ENCODE data around the gene CRAMP1. TPM values are rescaled to one million over a fixed set of nuclear protein-coding genes. Genes with fewer than 3 reads are reported as not detected.

The CRAMP1 gene
- total and polyA plus RNA-seq, 2 of the 8 experiments (the other 6 are each of a cell fraction or from before 2014, with no cell fraction given), result 19.2 to 23.2 TPM

- H3K23ac ChIP-seq (ENCODE audit: insufficient read length), result no peak overlapping the region
- H3K27me3 ChIP-seq (replicated peaks in 1 of 4; ENCODE audit: control insufficient read depth in 3 of 4, extremely low read depth in 1 of 4, insufficient read depth in 3 of 4, low read length in 3 of 4), result no peaks in the 10 kb centered on the region
- ChIA-PET POLR2A (ENCODE audit: partially characterized antibody) (no interaction called here), CTCF (ENCODE audit: partially characterized antibody) (no interaction called here)
- H3K79me1 ChIP-seq (ENCODE audit: low read depth, low read length), result no peaks in the 10 kb centered on the region; the same call in 1 of the 2 replicates
- H2AFZ ChIP-seq (ENCODE audit: low read length), result no peak overlapping the region
- no peak overlapping the region for H3K56ac ChIP-seq (replicated peaks; ENCODE audit: insufficient read length, low read depth, low read length)
- H3K36me3 ChIP-seq (ENCODE audit: control insufficient read depth in 2 of 4, insufficient read depth in 4 of 4, low read length in 3 of 4), result peaks cover 2 to 9% (median 7%) of the 10 kb centered on the region in 4 experiments; a peak in 5 of 8 replicates
- H3K9ac ChIP-seq (replicated peaks in 1 of 4; ENCODE audit: extremely low read depth in 1 of 4, low read depth in 3 of 4, low read length in 3 of 4), result no peak overlapping the region
- no peak overlapping the region for H3K14ac ChIP-seq (ENCODE audit: insufficient read length)
- H4K5ac ChIP-seq (ENCODE audit: insufficient read length, low read depth, low read length), result no peak overlapping the region
- no peak overlapping the region for H2BK12ac ChIP-seq (ENCODE audit: low read depth, low read length)
- DNase-seq (ENCODE audit: low read depth in 1 of 2, low spot score in 2 of 2) (no peak), FAIRE-seq (no peak)
- no peak overlapping the region for H3K4ac ChIP-seq (replicated peaks; ENCODE audit: insufficient read length, low read depth, low read length)
- no peak overlapping the region for H2AK5ac ChIP-seq (ENCODE audit: low read depth, low read length)
- no peak overlapping the region for H3K4me2 ChIP-seq (ENCODE audit: insufficient read depth in 1 of 2, low read depth in 2 of 2, low read length in 2 of 2)
- TF ChIP-seq MAFK (IDR thresholded peaks at IDR 0.05; ENCODE audit: low read depth, low read length) (no peak), JUN (IDR thresholded peaks at IDR 0.05; ENCODE audit: low read depth, low read length) (no peak), SIX5 (IDR thresholded peaks at IDR 0.05; ENCODE audit: low read depth, low read length) (no peak), HDAC6 (IDR thresholded peaks at IDR 0.05; ENCODE audit: low read depth, low read length) (no peak), MAX (IDR thresholded peaks at IDR 0.05) (no peak), NANOG (IDR thresholded peaks at IDR 0.05; ENCODE audit: insufficient read depth, low read depth, low read length, poor library complexity, severe bottlenecking) (no peak), ATF2 (IDR thresholded peaks at IDR 0.05; ENCODE audit: low read length) (no peak), RAD21 (IDR thresholded peaks at IDR 0.05 in 1 of 2, conservative IDR thresholded peaks at IDR 0.05 in 1 of 2; ENCODE audit: low read depth in 2 of 2, low read length in 2 of 2) (no peak), SP1 (IDR thresholded peaks at IDR 0.05; ENCODE audit: low read depth, low read length) (no peak), PHF8 (conservative IDR thresholded peaks at IDR 0.05; ENCODE audit: low read depth, low read length) (no peak), SIRT6 (IDR thresholded peaks at IDR 0.05; ENCODE audit: low read length) (no peak), BACH1 (IDR thresholded peaks at IDR 0.05; ENCODE audit: low read length) (no peak)
- H3K18ac ChIP-seq (ENCODE audit: extremely low read depth, low read length), result no peak overlapping the region
- 96% methylated on average over 9 of the region's 9 CpGs; no CpG with 5 or more reads in 1 of the 2 experiments for WGBS, 2 experiments (ENCODE audit: extremely low coverage in 1 of 2, insufficient coverage in 1 of 2, insufficient read length in 1 of 2, insufficient replicate concordance in 2 of 2, low coverage in 1 of 2, low lambda C conversion rate in 2 of 2, missing lambda C conversion rate in 1 of 2)
- H4K20me1 ChIP-seq (replicated peaks in 1 of 2; ENCODE audit: control insufficient read depth in 1 of 2, insufficient read depth in 2 of 2, low read length in 2 of 2), result peaks cover 0 to 2% of the 10 kb centered on the region in 2 experiments
- H3K23me2 ChIP-seq (ENCODE audit: low read depth, low read length), result no peaks in the 10 kb centered on the region
- H3K27ac ChIP-seq (ENCODE audit: low read depth, low read length), result no peak overlapping the region
- no peaks in the 10 kb centered on the region for H3K9me3 ChIP-seq (ENCODE audit: insufficient read depth in 2 of 2, low read depth in 1 of 2, low read length in 1 of 2)
- H3K4me3 ChIP-seq (ENCODE audit: extremely low read depth in 1 of 4, insufficient read depth in 2 of 4, low read depth in 3 of 4, low read length in 4 of 4), result no peak overlapping the region
- no peak overlapping the region for H2BK5ac ChIP-seq (ENCODE audit: low read depth, low read length)
- no peak overlapping the region for H2BK15ac ChIP-seq (ENCODE audit: low read length)
- H4K91ac ChIP-seq (replicated peaks; ENCODE audit: insufficient read length, low read length), result no peak overlapping the region
- no peaks in the 10 kb centered on the region for H3K4me1 ChIP-seq (replicated peaks in 1 of 4; ENCODE audit: control insufficient read depth in 3 of 4, insufficient read depth in 4 of 4, low read length in 3 of 4)
- no peaks in the 10 kb centered on the region for H3K79me2 ChIP-seq (ENCODE audit: control insufficient read depth in 1 of 2, insufficient read depth in 2 of 2, low read length in 2 of 2)
- no peak overlapping the region for H2BK120ac ChIP-seq (replicated peaks; ENCODE audit: low read depth, low read length)
- no peak overlapping the region for H2BK20ac ChIP-seq (ENCODE audit: low read length)
- H4K8ac ChIP-seq (ENCODE audit: extremely low read depth, insufficient read depth, low read length), result no peak overlapping the region
Observed at GRCh38 chr16:1564325-1564724, 47.8 kb upstream of the CRAMP1 start.
